Fibroblast of villous mesenchyme (primary cell): ENCODE measurements around the gene RASGEF1C. TPM values are rescaled to one million over a fixed set of nuclear protein-coding genes. Genes with fewer than 3 reads are reported as not detected.

Experiments used
- DNase-seq: peaks from one replicate; pipeline ENCODE4 v3.0.0-alpha.2; 2010; ENCODE audit warnings: low read depth
- H3K4me3 ChIP-seq: 2 replicates; pipeline ENCODE4 v1.5.1; 2011; ENCODE audit warnings: low read depth, mild to moderate bottlenecking, low read length
- CTCF ChIP-seq: IDR thresholded peaks from 2 replicates; pipeline ENCODE4 v1.5.1; 2012; ENCODE audit warnings: low read depth, mild to moderate bottlenecking, low read length; ENCODE audit not compliant: insufficient read depth
- total RNA-seq: library from RNA; depleted of rRNA; stranded (reverse); fragments of >200 nt; gene quantifications from 2 replicates; pipeline ENCODE4 v1.2.3, GENCODE V29; 2012

The RASGEF1C gene
- total RNA-seq, 1 donor, result not detected

- H3K4me3 ChIP-seq, result no peak overlapping the region
- DNase-seq, result no peak
- no peak for TF ChIP-seq CTCF
These were observed 8.8 kb upstream of the RASGEF1C start for GRCh38 chr5:180217797-180218196.

- H3K4me3 ChIP-seq, result no peak overlapping the region
- DNase-seq, result no peak
- no peak for TF ChIP-seq CTCF
These were observed 7.7 kb upstream of the RASGEF1C start for GRCh38 chr5:180216646-180217171.

- DNase-seq, result no peak
- TF ChIP-seq CTCF, result no peak
- no peak overlapping the region for H3K4me3 ChIP-seq
These were observed 7.0 kb upstream of the RASGEF1C start for GRCh38 chr5:180215783-180216630.

GRCh38 chr5:180214870-180215770 lies 6.1 kb upstream of the RASGEF1C start:
- DNase-seq, result no peak
- TF ChIP-seq CTCF, result no peak

GRCh38 chr5:180213657-180214207 lies 4.7 kb upstream of the RASGEF1C start:
- no peak overlapping the region for H3K4me3 ChIP-seq
- TF ChIP-seq CTCF, result no peak
- no peak for DNase-seq

More at GRCh38 chr5:180214870-180215770, 6.1 kb upstream of the RASGEF1C start:
- H3K4me3 ChIP-seq, result no peak overlapping the region

GRCh38 chr5:180213256-180213600 lies 4.2 kb upstream of the RASGEF1C start:
- TF ChIP-seq CTCF, result no peak
- DNase-seq, result no peak
- H3K4me3 ChIP-seq, result no peak overlapping the region
